ENCODE data around the gene POLRMT.
"Not testable (repeated sequence)": the region's sequence is repeated elsewhere in the genome, so short reads cannot be mapped to it uniquely, and the experiment has no call there.

POLRMT gene

DNA sequence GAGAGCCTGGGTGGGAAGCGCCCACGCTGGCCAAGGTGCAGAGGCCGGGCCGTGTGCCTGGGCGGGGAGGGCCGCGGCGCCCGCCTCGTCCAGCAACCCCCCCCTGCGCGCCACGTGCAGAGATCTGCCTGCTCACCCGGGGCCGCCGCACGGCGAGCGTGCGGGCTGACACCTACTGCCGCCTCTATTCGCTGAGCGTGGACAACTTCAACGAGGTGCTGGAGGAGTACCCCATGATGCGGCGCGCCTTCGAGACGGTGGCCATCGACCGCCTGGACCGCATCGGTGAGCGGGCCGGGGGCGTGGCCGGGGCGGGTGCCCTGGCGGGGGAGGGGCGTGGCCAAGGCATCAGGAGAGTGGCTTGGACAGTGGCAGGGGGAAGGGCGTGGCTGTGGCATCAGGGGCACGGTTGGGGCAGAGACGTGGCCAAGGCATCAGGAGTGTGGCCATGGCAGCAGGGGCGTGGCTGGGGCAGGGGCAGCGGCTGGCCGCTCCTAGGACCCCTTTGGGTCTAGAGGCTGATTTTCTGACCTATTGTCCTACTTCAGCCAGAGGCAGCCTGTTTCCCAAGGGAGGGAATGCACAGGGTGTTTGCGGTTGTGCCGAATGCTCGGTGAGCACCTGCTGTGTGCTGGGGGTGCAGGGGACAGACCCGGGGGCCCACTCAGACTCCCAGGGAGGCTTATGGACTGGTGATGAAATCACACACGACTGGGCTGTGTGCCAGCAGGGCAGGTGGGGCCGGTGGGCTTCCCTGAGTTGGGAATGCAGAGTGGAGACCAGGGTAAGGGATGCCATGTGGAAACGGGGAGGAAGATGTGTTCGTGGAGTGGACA is 19.4 kb downstream of the POLRMT start:
- no peak for DNase-seq (ENCODE audit: extremely low read depth in 1 of 2, low read depth in 1 of 2)

- no peak for DNase-seq (ENCODE audit: extremely low read depth in 1 of 2, low read depth in 1 of 2)
These were observed 20.4 kb downstream of the POLRMT start for GRCh38 chr19:612941-613340.

GRCh38 chr19:611481-611868 is 21.9 kb downstream of the POLRMT start:
- DNase-seq (ENCODE audit: extremely low read depth in 1 of 2, low read depth in 1 of 2): no peak

DNA sequence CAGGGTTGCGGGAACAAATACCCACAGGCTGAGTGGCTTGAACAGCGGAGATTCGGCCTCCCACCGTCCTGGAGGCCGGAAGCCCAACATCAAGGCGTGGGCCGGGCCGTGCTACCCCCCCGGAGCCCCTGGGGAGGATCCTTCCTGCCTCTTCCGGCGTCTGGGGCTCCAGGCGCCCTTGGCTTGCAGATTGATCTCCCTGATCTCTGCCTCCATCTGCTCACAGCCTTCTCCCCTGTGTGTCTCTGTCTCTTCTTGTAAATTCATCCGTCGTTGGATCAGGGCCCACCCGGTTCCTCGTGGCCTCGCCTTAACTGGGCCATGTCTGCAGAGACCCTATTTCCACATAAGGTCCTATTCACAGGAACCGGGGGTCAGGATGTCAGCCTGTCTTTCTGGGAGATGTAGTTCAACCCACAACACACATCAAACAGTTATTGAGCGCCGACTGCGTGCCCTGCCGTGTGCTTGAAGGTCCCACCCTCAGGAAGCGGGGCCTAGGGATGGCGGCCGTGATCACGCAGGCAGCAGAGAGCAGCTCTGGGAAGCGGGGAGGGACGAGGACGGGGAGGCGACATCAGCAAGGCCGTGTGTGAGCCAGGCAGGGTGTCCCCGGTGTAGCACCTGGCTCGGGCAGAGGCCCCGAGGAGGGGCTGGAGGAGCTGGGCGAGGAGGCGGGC is 22.4 kb downstream of the POLRMT start:
- no peak for DNase-seq (ENCODE audit: extremely low read depth in 1 of 2, low read depth in 1 of 2)

- DNase-seq (ENCODE audit: extremely low read depth in 1 of 2, low read depth in 1 of 2): no peak
These were observed 23.1 kb downstream of the POLRMT start for GRCh38 chr19:610071-610800.

GRCh38 chr19:609004-609346 is 24.4 kb downstream of the POLRMT start:
- no peak for DNase-seq (ENCODE audit: extremely low read depth in 1 of 2, low read depth in 1 of 2)

GRCh38 chr19:608155-609003 is 25.0 kb downstream of the POLRMT start:
- DNase-seq (ENCODE audit: extremely low read depth in 1 of 2, low read depth in 1 of 2): no peak

GRCh38 chr19:607301-608154 is 25.8 kb downstream of the POLRMT start:
- no peak for DNase-seq (ENCODE audit: extremely low read depth in 1 of 2, low read depth in 1 of 2)

DNA sequence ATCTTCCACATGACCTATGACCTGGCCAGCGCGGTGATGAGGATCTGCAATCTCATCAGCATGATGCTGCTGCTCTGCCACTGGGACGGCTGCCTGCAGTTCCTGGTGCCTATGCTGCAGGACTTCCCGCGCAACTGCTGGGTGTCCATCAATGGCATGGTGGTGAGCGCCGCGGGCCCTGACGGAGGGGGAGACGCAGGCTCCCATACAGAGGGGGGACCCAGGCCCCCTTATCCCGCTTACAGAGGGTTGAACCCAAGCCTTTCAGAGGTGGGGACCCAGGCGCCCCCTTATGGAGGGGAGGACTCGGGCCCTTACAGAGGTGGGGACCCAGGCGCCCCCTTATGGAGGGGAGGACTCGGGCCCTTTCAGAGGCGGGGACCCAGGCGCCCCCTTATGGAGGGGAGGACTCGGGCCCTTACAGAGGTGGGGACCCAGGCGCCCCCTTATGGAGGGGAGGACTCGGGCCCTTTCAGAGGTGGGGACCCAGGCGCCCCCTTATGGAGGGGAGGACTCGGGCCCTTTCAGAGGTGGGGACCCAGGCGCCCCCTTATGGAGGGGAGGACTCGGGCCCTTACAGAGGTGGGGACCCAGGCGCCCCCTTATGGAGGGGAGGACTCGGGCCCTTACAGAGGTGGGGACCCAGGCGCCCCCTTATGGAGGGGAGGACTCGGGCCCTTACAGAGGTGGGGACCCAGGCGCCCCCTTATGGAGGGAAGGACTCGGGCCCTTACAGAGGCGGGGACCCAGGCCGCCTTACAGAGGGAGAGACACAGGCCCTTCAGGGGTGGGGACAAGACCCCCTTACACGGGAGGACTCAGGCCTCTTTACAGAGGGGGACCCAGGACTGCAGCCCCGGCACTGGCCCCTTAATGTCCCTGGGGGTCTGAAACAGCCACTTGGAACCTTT is 28.0 kb downstream of the POLRMT start:
- DNase-seq (ENCODE audit: extremely low read depth in 1 of 2, low read depth in 1 of 2): not testable (repeated sequence)

DNA sequence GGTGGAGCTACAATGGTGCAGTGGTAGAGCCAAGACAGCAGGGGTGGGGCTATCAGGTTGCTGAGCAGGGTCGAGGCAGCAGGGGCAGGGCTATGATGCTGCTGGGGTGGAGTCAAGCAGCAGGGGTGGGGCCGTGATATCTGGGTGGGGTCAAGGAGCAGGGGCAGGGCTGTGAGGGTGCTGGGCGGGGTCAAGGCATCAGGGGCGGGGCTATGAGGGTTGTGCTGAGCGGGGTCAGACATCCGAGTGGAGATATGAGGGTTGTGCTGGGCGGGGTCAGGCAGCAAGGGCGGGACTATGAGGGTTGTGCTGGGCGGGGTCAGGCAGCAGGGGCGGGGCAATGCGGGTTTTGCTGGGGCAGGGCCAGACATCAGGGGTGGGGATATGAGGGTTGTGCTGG is 29.0 kb downstream of the POLRMT start:
- no peak for DNase-seq (ENCODE audit: extremely low read depth in 1 of 2, low read depth in 1 of 2)

DNA sequence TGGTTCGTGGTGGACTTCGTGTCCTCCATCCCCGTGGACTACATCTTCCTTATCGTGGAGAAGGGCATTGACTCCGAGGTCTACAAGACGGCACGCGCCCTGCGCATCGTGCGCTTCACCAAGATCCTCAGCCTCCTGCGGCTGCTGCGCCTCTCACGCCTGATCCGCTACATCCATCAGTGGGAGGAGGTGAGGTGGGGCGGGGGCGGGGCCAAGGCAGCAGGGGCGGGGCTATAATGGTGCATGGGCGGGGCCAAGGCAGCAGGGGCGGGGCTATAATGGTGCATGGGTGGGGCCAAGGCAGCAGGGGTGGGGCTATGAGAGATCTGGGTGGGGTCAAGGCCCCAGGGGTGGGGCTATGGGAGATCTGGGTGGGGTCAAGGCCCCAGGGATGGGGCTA is 29.6 kb downstream of the POLRMT start:
- DNase-seq (ENCODE audit: extremely low read depth in 1 of 2, low read depth in 1 of 2): not testable (repeated sequence)

GRCh38 chr19:603302-603639 is 30.1 kb downstream of the POLRMT start:
- not testable (repeated sequence) for DNase-seq (ENCODE audit: extremely low read depth in 1 of 2, low read depth in 1 of 2)

GRCh38 chr19:602391-603301 is 30.7 kb downstream of the POLRMT start:
- no peak for DNase-seq (ENCODE audit: extremely low read depth in 1 of 2, low read depth in 1 of 2)

GRCh38 chr19:601790-602189 is 31.5 kb downstream of the POLRMT start:
- DNase-seq (ENCODE audit: extremely low read depth in 1 of 2, low read depth in 1 of 2): no peak

DNA sequence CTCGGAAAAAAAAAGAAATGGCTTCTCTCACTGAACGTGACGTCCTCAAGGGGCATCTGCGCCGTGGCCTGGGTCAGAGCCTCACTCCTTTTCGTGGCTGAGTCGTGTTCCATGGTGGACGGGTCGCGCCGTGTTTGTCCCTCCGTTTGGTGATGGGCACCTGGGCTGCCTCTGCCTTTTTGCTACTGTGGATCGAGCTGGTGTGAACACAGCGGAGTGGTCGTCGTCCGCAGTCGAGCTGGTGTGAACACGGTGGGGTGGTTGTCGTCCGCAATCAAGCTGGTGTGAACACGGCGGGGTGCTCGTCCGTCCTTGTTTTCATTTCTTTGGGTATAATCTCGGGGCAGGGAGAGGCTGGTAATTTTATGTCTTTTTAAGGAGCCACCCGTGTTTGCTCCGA is 32.0 kb downstream of the POLRMT start:
- no peak for DNase-seq (ENCODE audit: extremely low read depth in 1 of 2, low read depth in 1 of 2)

DNA sequence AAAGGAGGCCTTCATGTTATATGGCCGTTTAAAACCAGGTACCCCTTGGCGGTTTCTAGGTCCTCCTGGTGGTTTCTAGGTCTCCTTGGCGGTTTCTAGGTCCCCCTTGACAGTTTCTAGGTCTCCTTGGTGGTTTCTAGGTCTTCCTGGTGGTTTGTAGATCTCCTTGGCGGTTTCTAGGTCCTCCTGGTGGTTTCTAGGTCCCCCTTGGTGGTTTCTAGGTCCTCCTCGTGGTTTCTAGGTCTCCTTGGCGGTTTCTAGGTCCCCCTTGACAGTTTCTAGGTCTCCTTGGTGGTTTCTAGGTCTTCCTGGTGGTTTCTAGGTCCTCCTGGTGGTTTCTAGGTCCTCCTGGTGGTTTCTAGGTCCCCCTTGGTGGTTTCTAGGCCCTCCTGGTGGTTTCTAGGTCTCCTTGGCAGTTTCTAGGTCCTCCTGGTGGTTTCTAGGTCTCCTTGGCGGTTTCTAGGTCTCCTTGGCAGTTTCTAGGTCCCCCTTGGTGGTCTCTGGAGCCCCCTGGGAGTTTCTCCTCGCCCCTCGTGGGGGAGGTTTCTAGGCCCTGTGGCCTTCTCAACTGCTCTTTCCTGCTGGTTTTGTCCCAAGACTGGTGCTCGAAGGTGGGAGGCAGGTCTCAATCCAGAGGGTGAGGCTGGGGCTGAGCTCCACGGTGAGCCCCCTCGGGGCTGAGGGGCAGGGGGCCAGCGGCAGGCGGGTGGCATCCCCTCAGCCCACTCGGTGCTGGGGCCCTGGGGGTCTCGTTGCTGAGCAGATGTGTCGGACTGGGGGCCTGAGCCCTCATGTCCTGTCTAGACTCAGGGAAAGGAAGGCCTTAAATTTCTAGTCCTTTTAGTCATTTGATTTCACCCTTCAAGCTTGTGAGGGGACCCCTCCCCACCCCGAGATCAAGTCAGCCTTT is 35.7 kb downstream of the POLRMT start:
- DNase-seq (ENCODE audit: extremely low read depth in 1 of 2, low read depth in 1 of 2): no peak

DNA sequence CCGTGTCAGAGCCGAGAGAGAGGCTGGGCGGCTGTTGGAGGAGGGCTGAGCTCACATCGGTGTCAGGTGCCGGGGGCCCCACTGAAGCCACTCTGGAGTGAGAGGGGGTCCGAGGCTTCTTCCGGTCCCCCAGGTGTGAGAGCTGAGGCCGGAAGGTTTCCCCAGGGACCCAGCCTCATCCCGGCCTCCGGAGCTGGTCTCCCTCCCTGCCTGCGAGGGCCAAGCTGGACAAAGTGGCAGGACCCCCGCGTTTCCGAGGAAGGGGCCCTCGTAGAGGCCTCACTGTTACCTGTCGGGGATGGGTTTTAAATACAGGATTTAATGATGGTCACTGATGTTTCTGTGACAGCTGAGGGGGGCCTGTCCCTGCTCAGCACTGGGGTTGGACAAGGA is 37.1 kb downstream of the POLRMT start:
- no peak for DNase-seq (ENCODE audit: extremely low read depth in 1 of 2, low read depth in 1 of 2)

Measured in activated CD8-positive, alpha-beta memory T cell treated with anti-CD3 and anti-CD28 coated beads for 1 hour (primary cell).